Fibroblast of skin of right biceps (primary cell): ENCODE results near the gene KCP.
"Not testable (repeated sequence)": the region's sequence is repeated elsewhere in the genome, so short reads cannot be mapped to it uniquely, and the experiment has no call there.

Source experiments
- DNase-seq: peaks from one replicate; pipeline ENCODE4 v3.0.0-alpha.2; 2013

KCP gene

GRCh38 chr7:128919881-128920799 lies 9.6 kb upstream of the KCP start:
- peak; percentile 22 for DNase-seq

- DNase-seq: no peak
These were observed 8.7 kb upstream of the KCP start for GRCh38 chr7:128919241-128919640.

- DNase-seq: no peak
These were observed 7.6 kb upstream of the KCP start for GRCh38 chr7:128918016-128918665.

GRCh38 chr7:128917122-128917521 lies 6.6 kb upstream of the KCP start:
- DNase-seq: no peak

- no peak for DNase-seq
These were observed 6.1 kb upstream of the KCP start for GRCh38 chr7:128916643-128916915.

GRCh38 chr7:128915841-128916642 lies 5.5 kb upstream of the KCP start:
- DNase-seq: no peak

GRCh38 chr7:128915271-128915819 lies 4.8 kb upstream of the KCP start:
- no peak for DNase-seq

GRCh38 chr7:128914566-128915151 lies 4.2 kb upstream of the KCP start:
- DNase-seq: no peak

GRCh38 chr7:128913870-128914565 lies 3.5 kb upstream of the KCP start:
- no peak for DNase-seq

- not testable (repeated sequence) for DNase-seq
These were observed 2.4 kb upstream of the KCP start for GRCh38 chr7:128912709-128913495.

- DNase-seq: no peak
These were observed 1.8 kb upstream of the KCP start for GRCh38 chr7:128912281-128912680.

- DNase-seq: no peak
These were observed 1.0 kb upstream of the KCP start for GRCh38 chr7:128911423-128912031.

- DNase-seq: peak; percentile 38
These were observed 612 bp downstream of the KCP start for GRCh38 chr7:128909625-128910568.

- DNase-seq: no peak
These were observed 1.5 kb downstream of the KCP start for GRCh38 chr7:128908750-128909624.

GRCh38 chr7:128906766-128907559 lies 3.5 kb downstream of the KCP start:
- DNase-seq: no peak

- no peak for DNase-seq
These were observed 4.3 kb downstream of the KCP start for GRCh38 chr7:128906001-128906765.
